NOMO-1 (cell line): ENCODE results near the gene YIPF1.
"Not testable (repeated sequence)": the region's sequence is repeated elsewhere in the genome, so short reads cannot be mapped to it uniquely, and the experiment has no call there.

Source experiments
- DNase-seq, 2 experiments: peaks; one replicate each; lab custom pipeline; 2025; ENCODE audit not compliant: unreplicated experiment in 2 of 2; lab: John Stamatoyannopoulos, UW

The YIPF1 gene

DNA sequence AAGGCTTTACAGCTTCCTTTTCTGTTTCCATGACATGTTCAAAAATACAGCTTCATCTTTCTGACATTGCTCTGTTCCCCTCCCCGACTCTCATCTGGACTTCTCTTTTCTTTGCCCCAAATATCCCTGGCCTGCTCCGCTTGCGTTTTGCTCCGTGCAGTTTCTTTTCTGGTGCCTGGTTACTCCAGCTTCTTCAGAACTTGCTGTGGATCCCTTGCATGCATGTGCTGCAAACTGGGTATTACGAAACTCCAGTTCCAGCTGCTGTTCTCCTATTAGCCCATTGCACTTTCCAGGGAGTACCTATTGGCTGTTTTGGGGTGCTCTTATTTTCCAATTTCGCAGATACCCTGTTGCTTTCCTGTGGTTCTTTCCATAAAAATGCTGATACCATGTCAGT lies 41.6 kb downstream of the YIPF1 start:
- peak in 1 of 2 experiments; percentile 8 for DNase-seq

DNA sequence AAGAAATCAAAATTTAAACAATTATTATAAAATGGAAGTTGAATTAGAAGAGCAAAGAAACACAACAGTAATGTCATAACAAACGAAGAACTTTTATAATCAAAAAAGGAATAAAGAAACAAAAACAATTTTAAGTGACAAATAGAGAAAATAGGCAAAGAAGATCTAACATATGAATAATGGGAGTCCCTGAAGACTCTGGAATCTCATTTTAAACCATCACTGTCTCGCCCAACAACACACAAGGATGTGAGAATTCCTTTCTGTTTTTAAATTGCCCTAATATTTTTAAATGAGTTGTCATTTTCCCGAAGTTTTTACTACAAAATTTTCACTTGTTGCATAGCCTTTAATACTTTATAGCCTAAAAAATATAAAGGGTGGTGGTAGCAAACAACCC lies 47.2 kb downstream of the YIPF1 start:
- no peak for DNase-seq

DNA sequence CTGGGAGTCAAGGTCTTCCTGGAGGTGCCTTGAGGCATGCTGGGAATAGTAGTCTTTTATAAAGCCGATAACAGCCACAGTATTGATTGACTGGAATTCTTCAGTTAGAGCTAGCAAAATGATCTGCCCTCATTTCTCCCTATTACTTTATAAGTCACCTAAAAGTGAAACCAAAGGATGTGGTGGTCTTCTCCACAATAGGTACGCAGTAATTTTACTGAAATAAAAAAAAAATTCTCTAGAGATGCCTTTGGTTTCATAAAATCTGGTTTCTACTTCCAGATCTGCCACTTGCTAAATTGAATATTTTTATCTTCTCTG lies 51.0 kb downstream of the YIPF1 start:
- no peak for DNase-seq

DNA sequence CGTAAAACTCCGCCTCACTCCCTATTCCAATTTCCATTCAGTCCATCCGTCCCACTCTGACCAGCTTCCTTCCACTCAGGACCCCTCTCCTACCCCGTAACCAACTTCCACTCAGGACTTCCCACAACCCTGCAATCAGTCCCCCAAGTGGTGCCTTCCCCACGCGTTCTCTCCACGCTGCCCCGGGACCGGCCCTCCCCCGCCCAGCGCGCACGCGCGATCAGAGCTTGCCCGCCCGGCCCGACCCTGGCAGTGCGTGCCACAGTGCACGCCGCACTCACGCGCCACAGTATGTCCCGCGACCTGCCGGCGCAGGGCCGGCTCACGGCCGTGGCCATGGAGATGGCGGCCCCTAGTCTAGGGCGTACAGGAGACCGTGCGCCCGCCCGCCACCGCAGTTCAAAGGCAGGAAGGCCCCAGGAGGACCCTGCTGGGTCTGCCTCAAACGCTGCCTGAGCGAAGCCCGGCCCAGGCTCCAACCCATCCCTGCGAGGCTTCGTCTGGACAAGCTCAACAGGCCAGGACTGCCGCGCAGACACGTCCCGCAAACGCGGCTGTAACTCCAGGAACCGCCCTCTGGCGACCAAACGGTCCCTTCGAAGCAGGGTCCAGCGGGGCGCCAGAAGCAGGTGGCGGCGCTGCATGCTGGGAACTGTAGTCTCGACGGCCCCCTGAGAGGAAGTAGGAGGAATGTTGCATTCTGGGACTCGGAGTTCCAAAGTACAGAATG lies 51.5 kb downstream of the YIPF1 start, which contains the start of gene NDC1:
Gene NDC1 (minus strand): TSS at position 373 of the 730 bp plus-strand sequence. CDS start 35 bp downstream, at position 338.
- peak; percentile 94 to 95 for DNase-seq

DNA sequence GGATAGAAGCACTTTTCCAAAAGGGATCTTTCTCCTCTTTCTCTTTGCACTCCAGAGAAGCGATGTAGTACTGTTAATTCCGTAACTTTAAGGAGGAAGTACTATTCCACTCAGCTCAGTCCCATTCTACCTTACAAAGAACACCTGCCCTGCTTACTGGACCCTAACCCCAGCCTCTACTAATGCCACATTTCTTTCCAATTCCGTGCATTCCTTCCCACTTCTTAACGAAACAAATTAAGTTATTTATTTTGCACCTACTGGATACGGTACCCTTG lies 52.0 kb downstream of the YIPF1 start:
- DNase-seq, result peak in 1 of 2 experiments; percentile 23

DNA sequence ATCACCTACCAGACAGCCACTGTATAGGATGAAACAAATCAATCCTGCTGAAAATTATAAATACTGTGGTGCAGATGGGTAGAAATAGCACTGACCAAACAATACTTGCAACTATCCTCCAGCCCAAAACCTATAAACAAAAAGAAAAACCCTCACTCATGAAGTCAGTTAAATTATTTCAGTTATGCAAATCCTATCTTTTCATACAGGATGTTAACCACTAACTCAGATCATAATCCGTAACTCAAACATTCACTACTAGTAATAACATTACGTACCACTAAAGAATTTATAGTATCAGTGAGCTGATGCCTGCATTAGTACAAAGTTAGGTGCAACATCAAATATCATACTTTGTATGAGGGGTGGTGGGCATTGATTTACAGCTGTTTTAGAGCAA lies 54.1 kb downstream of the YIPF1 start:
- DNase-seq, result no peak

DNA sequence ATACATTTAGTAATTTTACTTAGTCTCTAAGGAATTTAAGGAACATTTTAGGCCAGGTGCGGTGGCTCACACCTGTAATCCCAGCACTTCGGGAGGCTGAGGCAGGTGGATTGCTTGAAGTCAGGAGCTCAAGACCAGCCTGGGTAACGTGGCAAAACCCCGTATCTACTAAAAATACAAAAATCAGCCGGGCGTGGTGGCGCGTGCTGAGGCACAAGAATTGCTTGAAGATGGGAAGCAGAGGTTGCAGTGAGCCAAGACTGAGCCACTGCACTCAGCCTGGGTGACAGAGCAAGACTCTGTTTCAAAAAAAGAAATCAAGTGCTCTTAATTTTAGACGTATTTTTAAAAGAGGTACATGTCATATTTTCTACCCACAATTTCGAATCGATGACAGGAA lies 54.8 kb downstream of the YIPF1 start:
- no peak for DNase-seq

DNA sequence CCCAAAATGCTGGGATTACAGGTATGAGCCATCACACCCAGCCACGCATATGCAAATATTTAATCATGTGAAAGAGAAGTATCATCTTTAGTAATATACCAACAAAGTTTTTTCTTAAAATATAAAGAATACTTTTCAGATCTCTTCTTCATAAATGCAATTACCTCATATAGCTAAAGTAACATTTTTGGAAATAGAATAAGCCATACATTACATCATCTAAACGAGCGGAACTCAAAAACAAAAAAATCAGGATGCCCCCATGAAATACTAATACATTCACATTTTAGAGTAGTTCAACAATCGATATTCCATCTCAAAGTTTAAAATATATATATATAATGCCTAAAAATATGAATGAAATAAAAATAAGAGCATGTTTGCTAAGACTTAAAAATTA lies 56.2 kb downstream of the YIPF1 start:
- DNase-seq, result no peak

DNA sequence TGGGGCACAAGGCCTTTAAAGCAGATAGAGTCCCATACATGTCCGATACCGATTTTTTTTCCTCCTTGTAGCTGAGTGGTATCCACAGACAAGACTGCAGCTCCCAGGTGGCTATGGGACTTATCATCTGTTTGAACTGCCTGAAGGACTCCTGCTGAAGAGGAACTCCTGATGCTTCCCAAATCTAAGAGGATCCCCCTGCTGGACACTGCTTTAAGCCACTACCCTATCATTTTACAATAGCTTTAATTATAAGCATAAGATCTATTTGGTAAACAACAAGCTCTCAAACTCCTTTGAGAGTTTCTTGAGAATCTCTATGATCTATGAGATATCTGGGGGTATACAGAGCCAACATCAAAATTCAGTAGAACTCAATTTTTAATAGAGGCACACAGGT lies 63.2 kb downstream of the YIPF1 start:
- DNase-seq, result no peak

DNA sequence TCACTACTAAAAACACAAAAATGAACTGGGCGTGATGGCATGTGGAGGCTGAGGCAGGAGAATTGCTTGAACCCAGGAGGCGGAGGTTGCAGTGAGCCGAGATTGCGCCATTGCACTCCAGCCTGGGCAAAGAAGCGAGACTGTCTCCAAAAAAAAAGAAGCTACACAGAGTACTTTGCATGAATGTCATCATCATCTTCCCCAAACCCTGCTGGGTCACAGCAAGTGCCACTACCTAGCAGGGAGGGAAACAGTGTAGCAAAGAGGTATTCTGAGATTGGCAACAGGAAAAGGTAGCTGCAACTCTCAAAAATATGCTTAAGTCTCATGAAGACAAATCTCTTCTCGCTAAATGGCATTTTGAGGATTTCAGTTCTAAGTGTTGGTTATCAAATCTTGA lies 64.3 kb downstream of the YIPF1 start:
- no peak for DNase-seq

DNA sequence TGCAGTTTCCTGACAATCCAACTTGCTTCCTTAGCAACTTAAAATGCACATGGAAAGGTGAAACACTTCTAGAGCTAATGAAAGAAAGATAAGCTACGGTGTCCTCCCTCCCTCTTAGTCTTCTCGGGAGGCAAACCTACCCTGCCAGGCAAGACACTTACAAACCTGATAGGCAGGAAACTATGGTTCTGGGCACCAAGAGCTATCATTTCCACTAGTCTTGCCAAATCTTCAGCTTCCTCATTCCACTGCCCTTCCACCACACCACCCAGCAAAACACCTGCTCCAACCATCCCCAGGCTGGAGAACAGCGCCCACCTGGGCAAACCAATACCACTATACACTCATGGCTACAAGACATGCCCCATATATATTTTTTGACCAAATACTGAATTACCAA lies 66.7 kb downstream of the YIPF1 start:
- no peak for DNase-seq

DNA sequence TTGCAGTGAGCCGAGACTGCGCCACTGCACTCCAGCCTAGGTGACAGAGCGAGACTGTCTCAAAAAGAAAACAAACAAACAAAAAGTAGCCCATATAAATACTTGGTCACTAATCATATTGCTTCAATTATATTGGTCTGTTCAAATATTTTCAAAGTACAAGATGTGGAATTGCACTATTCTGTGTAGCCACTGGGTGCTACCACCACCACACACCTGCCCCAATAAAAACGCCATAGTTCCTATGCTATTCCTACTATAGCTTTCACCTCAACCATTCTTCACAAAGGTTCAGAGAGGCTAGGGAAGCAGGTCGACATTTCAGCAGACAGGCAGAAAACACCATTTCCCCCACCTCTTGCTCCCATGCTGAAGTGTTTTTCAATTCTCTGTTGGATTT lies 68.2 kb downstream of the YIPF1 start:
- no peak for DNase-seq

DNA sequence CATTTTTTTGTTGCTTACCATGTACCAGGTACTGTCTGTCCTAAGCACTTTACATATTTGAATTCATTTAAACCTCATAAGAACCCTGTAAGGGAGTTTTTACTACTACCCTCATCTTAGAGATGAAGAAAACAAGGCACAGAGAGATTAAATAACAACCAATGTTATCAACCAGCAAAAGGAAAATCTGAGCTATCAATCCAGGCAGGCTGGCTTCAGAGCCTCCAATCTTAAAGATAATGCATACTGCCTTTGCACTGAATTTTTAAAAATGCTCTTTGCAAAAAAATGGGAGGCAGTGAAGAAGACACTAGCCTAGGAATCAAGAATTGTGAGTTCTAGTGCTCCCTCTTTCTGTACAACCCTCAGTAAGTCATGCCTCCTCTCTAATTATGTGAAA lies 70.2 kb downstream of the YIPF1 start:
- DNase-seq, result no peak

DNA sequence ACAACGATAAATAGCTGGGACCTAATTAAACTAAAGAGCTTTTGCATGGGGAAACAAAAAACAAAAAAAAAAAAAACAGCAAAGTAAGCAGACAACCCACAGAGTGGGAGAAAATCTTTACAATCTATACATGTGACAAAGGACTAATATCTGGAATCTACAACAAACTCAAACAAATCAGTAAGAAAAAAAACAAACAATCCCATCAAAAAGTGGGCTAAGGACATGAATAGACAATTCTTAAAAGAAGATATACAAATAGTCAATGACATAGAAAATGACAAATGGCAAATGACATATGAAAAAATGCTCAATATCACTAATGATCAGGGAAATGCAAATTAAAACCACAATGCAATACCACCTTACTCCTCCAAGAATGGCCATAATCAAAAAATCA lies 73.0 kb downstream of the YIPF1 start:
- not testable (repeated sequence) for DNase-seq

DNA sequence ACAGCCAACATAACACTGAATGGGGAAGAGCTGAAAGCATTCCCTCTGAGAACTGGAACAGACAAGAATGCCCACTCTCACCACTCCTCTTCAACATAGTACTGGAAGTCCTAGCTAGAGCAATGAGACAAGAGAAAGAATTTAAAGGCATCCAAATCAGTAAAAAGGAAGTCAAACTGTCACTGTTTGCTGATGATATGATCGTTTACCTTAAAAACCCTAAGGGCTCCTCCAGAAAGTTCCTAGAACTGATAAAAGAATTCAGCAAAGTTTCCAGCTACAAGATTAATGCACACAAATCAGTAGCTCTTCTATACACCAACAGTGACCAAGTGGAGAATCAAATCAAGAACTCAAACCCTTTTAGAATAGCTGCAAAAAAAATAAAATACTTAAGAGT lies 74.1 kb downstream of the YIPF1 start:
- DNase-seq, result not testable (repeated sequence)

DNA sequence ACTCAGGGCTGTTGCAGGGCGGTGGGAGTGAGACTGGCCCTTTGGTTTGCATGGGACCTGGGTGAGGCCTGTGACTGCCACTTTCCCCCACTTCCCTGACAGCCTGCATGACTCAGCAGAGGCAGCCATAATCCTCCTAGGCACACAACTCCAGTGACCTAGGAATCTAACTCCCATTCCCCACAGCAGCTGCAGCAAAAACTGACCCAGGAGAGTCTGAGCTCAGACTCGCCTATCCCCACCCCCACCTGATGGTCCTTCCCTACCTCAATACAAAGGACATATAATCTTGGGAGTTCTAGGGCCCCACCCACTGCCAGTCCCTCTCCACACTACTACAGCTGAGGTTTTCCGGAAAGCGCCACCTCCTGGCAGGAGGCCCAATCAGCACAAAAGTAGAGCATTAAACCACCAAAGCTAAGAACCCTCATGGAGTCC lies 78.2 kb downstream of the YIPF1 start:
- DNase-seq, result no peak

DNA sequence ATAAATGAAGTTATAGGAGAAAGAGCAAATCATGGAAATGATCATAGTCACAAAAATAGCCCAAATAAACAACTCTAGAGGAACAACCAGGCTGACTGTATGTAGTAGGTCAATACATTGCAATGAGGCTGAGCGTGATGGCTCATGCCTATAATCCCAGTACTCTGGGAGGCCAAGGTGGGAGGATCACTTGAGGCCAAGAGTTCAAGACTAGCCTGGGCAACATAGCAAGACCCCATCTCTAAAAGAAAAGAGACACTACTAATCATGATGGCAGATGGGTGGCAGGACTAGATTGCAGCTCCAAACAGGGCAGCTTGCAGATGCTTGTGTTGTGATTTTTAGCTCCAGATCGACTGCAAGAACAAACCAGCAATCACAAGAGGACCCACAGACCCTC lies 79.1 kb downstream of the YIPF1 start:
- no peak for DNase-seq

DNA sequence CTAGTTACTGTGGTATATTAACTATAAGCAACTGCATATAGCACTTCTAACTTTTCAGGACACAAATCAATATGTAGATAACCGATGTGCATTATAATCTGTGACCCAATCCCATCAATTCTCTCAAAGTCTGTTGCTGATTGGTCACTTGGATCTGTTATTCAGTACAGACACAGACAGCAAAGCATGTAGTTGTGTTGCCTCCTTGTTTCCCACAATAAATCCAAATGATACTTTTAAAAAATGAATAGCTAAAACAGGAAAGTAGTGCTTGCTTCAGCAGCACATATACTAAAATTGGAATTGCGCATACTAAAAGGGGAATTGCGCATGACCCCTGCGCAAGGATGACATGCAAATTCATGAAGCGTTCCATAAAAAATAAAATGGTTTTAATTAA lies 79.6 kb downstream of the YIPF1 start:
- DNase-seq, result no peak

DNA sequence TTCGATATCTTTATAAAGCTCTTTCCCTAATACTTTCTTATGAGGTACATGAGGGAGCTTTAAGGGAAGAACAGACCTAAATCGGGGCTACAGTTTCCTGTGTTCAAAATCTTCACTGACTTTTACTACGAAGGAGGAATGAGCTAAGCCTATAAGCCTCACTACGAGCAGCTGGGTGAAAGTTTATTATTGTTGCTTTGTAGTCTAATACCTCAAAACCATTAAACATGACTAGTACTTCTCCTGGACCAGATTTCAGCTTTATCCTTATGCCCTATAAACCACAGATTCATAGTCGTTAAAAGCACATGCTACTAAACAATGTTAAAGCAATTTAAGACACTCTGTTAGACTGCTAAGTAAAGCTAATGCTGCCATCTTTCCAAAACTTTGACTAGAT lies 81.7 kb downstream of the YIPF1 start:
- no peak for DNase-seq

DNA sequence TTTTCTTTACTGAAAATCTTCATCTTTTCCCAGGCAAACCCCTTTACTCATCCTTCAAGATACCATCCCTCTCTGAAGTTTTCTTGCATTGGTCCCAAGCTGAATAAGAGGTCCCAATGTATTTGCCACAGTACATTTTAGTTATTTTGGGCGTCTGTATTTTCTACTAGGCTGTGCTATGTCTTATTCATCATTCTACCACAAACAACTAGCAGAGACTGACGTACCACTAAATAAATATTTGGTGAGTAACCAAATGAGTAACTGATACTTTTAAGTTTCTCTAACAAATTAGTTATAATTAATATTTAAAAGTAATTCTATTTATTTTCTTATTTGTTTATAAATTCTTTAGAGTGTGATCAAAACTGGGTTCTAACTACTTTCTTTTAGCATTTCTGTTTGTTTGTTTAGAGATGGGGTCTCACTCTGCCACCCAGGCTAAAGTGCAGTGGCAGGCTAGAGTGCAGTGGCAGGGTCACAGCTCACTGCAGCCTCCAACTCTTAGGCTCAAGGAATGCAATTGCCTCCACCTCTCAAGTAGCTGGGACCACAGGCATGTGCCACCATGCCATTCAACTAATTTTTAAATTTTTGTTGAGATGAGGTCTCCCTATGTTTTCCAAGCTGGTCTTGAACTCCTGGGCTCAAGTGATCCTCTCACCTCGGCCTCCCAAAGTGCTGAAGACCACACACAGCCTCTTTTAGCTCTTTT lies 84.6 kb downstream of the YIPF1 start:
- no peak for DNase-seq

DNA sequence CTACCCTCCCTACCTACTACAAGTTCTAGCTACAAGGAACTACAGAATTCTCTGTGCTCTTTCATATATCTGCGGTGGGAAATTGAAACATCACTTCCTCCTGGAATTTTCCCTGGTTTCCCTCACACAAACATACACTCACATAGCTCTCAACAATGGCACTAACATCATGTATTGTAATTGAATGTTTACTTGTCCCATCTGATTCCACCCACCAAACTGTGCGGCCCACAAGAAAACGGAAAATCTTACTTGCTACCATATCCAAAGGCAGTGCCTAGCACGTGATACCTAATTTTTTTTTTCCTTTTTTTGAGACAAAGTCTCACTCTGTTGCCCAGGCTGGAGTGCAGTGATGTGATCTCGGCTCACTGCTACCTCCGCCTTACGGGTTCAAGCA lies 85.4 kb downstream of the YIPF1 start:
- DNase-seq, result no peak
